Measurements from ENCODE around the gene ZFHX3.

DNA sequence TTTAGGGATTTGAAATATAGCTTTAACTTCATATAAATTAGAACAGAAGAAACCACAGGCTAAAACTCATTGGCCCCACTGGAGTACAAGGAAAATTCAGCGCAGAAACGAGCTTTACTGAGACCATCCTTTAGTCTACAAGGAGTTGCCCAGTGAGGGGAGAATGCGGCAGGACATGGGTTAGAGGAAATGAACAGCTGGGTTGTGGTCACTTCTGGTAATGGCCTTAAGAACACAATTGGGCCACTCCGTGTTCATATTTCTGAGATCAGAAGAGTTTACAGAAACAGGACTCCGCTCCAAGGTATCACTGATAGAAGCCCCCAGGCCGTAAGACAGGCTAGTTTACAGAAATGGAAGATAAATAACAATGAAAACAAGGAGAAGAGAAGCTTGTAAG, 188.3 kb downstream of the ZFHX3 start:
- TF ChIP-seq EZH2 (IDR thresholded peaks at IDR 0.05; ENCODE audit: low read length), result no peak
- TF ChIP-seq, protein P1, sequence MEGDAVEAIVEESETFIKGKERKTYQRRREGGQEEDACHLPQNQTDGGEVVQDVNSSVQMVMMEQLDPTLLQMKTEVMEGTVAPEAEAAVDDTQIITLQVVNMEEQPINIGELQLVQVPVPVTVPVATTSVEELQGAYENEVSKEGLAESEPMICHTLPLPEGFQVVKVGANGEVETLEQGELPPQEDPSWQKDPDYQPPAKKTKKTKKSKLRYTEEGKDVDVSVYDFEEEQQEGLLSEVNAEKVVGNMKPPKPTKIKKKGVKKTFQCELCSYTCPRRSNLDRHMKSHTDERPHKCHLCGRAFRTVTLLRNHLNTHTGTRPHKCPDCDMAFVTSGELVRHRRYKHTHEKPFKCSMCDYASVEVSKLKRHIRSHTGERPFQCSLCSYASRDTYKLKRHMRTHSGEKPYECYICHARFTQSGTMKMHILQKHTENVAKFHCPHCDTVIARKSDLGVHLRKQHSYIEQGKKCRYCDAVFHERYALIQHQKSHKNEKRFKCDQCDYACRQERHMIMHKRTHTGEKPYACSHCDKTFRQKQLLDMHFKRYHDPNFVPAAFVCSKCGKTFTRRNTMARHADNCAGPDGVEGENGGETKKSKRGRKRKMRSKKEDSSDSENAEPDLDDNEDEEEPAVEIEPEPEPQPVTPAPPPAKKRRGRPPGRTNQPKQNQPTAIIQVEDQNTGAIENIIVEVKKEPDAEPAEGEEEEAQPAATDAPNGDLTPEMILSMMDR (optimal IDR thresholded peaks at IDR 0.05 in 1 of 3, IDR thresholded peaks at IDR 0.05 in 1 of 3, conservative IDR thresholded peaks at IDR 0.05 in 1 of 3; ENCODE audit: extremely low read depth in 1 of 3, insufficient read depth in 2 of 3, low read length in 3 of 3), result no peak
